Measurements from ENCODE around the gene LEMD1.

Gene LEMD1, protein sequence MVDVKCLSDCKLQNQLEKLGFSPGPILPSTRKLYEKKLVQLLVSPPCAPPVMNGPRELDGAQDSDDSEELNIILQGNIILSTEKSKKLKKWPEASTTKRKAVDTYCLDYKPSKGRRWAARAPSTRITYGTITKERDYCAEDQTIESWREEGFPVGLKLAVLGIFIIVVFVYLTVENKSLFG

DNA sequence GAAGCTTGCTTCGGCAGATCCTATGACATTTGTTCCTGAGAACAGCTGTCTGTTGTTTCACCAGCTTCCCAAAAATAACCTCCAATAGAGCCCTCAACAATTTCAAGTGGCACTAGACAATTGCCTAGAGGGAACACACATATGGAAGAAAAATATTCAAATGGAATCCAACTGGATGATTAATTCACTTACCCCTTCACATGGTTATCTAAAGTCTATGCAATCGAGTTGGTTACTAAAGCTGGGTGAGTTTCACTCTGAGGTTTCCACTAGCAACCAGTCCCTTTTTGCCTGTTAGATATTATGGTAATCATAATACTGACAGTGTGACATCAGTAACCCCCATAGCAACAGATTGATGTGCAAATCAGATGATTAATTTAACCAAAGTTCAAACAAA, at the start of gene LEMD1:
Gene LEMD1, minus strand, starts transcription at position 259 of the 400 bp plus-strand sequence. CDS start 1,520 bp downstream, outside the sequence.
- no peak for DNase-seq

DNA sequence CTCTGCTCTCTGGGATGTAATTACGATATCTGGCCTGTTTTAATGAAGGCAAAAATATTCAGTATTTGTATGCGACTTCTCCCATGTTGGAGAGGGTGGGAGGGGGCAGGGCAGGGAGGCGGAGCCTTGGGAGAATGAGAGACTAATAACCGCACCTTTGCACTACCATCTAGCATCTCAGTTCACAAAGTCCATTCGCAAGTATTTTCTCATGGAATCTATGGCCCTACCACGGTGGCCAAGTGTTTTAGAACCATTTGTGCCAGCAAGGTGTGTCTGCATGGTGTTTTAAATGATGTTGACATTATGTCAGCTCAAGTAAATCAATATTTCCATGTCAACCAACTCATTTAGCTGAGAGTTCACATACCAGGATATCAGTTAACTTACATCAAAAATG, 48.3 kb upstream of the LEMD1 start:
- DNase-seq = no peak

- no peak for DNase-seq
These were observed 44.9 kb upstream of the LEMD1 start for GRCh38 chr1:205466595-205467220.

DNA sequence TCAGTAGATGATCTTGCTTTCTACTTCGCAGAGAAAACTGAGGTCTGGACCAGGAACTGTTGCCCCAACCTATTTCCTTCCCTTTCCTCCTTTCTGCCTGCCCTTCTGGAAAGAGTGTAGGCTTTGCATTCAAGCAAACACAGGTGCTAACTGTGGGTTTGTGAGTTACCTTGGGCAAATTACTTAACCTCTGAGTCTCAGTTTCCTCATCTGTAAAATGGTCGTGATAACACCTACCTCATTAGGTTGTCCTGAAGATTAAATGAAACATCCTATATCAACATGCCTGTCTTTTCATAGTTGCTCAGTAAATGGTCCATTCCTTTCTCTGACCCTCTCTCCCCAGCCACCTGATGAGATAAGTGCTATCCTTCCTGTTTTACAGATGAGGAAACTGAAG, 43.5 kb upstream of the LEMD1 start:
- no peak for DNase-seq

GRCh38 chr1:205458777-205459566, 37.1 kb upstream of the LEMD1 start:
- peak; percentile 39 for DNase-seq

DNA sequence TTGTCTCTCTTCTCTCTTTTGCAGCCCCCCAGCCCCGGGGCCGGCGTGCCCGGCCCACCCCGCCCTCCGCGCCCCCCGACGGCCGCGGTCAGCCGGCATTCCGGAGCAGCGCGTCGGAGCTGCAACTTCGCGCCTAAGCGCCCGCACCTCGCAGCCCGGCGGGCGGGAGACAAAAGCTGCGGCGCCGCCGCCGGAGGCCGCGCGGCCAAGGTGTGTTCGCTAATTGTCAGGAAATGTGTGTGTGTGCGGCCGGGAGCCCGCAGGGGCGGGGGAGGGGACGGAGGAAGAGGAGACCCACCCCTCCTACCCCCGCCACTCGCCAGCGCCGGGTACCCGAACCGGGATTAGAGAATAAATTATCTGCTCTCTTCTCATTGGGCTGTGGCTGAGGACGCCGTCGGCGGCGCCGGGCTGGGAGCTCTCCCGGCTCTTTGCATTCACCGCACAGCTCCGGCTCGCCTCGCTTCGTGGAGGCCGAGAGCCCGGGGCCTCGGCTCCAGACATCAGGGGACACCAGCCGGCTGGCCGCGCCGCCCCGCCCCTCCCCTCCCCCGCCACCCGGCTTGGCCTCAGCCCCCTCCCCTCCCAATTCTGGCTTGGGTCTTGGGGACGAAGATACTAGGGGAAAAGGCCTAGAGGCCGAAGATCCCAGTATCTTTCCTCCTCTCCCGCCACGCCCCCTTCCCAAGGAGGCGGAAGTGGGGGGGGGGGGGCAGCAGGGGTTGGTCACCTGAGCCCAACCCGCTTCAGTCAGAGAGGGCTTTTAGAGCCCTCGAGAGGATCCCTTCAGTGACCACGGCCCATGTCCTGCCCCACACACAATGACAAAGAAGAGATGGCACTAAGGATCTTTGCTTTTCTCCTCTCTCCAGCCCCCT, 35.3 kb upstream of the LEMD1 start:
- DNase-seq = no peak

DNA sequence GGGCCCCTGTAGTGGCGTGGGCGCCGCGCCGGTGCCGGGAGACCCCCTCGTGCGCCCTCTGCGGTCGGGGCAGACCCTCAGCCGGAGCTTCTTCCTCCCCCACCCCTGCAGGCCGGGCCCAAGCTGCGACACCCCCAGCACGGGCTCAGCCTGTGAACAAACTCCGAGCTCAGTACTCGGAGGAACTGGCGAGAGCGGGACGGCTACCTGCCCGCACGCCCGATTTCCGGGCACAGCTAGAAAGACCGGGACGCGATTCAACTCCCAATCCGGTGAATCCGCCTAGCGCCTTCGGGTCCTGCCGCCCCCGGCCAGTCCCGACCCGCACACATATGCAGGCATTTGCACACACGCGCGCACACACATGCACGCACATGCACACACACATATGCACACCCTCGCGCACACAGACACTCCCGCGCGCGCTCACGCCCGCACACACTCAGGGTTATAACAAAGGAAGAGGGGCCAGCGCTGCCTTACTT, 34.6 kb upstream of the LEMD1 start:
- no peak for DNase-seq

DNA sequence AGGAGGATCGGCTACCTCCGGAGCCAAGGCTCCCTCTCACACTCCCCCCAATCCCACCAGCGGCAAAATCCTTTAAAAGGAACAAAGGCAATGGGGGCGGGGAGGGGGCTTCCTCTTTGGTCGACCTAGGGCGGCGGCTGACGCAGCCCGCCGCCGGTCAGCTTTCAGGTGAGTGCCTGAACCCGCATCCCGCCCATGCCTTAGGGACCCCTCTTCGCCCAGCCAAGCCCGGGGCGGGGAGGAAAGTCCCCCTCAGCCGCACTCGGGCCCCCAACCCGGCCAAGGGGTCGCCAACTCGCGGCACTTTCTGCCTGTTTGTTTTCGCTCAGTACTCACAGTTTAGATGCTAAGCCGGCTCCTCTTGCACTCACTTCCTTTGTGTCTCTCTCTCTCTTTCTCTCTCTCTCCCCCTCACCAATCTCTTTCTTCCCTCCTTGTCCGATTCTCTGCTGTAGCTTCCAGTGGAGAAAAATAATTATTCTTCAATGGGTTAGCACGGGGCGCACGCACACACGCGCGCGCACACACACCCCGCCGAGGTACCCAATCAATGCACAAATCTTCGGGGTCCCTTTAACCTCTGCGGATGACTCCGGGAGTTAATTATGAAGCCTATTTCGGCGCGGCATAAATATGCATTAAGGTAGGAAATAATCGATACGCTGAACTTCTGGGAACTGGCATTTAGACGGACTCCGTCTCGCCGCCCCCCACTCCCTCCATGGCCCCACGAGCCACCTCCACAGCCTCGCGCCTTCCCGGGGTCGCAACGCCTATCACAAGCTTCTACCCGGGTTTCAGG, 33.9 kb upstream of the LEMD1 start, which contains the start of gene BLACAT1:
Gene BLACAT1, minus strand, starts transcription at position 465 of the 802 bp plus-strand sequence.
- no peak for DNase-seq

DNA sequence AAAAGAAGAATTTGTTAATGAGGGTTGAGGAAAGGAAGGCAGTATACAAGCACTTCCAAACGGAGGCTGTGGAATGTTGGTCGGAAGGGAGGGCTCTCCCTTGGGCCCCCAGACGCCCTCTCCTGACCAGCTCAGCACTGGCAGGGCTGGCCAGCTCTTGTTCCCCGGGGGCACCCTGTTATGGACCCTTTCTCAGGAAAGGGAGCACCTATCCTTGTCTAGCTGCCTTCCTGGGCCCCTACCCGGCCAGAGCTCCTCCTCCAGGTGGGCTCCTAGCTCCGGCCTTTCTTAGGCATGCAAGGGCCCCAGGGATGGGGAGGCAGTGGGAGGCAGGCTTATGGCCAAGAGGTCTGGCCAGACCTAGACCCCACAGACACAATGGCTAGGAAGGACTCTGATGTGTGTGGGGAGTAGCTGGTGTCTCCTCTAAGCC, 33.1 kb upstream of the LEMD1 start:
- no peak for DNase-seq

GRCh38 chr1:205453466-205453865, 31.6 kb upstream of the LEMD1 start:
- no peak for DNase-seq

- no peak for DNase-seq
These were observed 31.1 kb upstream of the LEMD1 start for GRCh38 chr1:205452933-205453332.

DNA sequence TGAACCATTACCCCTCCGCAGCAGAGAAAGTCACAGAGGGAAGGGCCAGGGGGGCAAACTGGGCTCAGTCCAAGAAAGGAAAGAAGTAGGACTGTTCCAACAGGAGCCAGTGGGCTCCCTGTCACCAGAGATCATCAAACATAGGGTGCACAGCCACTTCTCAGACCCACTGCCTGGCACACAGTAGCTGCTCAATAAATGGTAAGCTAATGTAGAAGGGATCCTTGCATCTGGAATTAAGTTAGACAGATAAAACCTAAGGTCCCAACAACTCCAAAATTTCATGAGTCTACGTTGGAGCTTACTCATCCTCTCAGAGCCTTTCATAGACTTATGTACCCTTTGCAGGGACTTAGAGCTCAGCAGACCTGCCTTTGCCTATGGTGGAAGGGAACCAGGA, 30.5 kb upstream of the LEMD1 start:
- DNase-seq = no peak

DNA sequence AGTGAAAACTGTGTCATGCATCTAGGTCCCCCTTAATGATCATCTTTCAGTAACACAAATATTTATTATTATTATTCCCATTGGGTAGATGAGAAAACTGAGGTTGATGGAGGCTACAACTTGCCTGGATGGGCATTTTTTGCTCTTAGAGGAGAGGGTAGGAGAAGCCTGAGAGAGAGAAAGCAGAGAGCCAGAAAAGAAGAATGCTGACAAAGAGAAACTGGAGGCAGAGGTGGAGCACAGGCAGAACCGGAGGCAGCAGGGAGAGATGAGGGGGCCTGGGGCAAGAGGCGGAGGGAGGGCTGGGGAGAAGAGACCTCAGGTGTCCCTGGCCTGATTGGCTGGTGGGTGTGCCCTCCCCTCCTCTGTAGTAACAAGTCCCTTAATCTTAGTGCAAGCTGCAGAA, 29.9 kb upstream of the LEMD1 start:
- no peak for DNase-seq

- DNase-seq = no peak
These were observed 29.3 kb upstream of the LEMD1 start for GRCh38 chr1:205451202-205451601.

- DNase-seq = no peak
These were observed 28.6 kb upstream of the LEMD1 start for GRCh38 chr1:205450448-205450847.

GRCh38 chr1:205449750-205450443, 28.0 kb upstream of the LEMD1 start:
- peak; percentile 32 for DNase-seq

GRCh38 chr1:205449254-205449749, 27.4 kb upstream of the LEMD1 start:
- no peak for DNase-seq

DNA sequence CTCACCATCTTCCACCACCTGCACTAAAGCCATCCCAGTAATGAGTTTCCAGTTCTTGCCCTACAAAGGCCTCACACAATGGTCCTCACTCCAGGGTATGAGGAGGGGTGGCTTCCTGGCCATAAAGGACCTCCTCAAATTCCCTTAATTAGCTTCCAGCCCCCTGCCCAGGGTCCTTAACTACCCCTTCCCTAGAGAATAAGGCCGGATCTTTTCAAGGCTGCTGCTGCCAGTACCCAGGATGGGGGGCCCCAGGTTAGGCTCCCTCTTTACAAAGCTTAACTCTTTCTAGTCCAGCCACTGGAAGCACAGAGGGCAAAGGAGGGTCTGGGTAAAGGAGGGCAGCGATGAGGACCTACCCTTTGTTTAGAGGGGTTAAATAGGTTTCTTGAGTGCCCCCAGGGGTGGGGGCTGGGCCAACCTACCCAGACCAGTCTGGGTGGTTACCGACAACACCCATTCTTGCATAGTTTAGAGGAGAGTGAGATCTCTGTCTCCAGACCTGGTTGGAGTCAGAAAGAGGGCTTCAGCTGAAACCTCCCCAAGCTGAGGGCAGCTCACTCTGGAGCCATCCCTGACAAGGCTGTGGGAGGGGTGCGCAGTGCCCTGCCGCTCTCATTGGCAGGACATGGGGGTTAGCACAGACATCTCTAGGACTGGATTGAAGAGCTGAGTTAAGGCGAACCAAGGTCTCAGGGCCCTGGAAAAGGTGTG, 26.8 kb upstream of the LEMD1 start:
- no peak for DNase-seq

DNA sequence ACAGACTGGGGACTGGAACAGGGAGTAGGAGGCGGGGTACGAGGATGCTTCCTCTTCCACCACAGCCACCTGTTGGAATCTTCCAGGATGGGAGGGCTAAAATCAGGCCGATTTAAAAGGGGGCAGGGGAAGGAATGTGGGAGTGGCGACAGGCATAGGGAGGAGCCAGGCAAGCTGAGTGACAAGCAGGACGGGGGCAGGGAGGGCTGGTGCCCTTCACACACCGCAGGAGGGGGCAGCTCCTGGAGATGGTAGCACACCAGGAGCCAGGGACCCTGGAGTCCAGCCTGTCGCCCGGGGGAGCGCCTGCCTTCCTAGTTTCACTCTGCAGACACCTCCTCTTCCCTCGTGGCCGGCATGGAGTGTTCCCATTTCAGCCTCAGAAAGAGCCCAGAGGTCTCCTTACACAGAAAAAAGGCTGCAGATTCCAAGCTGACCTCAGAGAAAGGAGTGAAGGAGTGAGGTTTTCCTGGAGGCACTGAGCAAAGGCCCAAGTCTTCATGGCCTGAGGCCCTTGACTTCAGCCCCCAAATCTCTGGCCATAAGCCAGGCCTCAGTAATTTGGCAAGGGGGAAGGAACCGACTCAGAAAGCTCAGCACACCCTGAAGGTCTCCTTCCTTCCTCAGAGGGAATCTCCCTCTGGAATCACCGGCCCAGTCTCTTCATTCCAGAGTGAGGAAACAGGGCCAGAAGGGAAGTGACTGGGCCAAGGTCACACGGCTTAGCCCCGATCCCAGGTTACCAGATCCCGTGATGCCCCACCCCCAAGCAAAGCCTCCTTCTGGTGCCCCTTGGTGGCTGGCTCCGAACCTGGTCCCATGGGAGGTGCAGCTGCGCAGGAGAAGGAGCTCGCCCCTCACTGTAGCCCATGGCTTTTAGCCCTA, 25.8 kb upstream of the LEMD1 start:
- DNase-seq = no peak

Data from activated CD4-positive, alpha-beta T cell treated with anti-CD3 and anti-CD28 coated beads, Interleukin-2, amount 50 U/mL, for 16 hours (primary cell).